T-helper 9 cell (primary cell): ENCODE results near the gene TNFRSF1A.

Experiments used
- DNase-seq: peaks from one replicate; pipeline ENCODE4 v3.0.0-alpha.2; 2020

TNFRSF1A gene

GRCh38 chr12:6374028-6374785 is 32.3 kb upstream of the TNFRSF1A start:
- no peak for DNase-seq

DNA sequence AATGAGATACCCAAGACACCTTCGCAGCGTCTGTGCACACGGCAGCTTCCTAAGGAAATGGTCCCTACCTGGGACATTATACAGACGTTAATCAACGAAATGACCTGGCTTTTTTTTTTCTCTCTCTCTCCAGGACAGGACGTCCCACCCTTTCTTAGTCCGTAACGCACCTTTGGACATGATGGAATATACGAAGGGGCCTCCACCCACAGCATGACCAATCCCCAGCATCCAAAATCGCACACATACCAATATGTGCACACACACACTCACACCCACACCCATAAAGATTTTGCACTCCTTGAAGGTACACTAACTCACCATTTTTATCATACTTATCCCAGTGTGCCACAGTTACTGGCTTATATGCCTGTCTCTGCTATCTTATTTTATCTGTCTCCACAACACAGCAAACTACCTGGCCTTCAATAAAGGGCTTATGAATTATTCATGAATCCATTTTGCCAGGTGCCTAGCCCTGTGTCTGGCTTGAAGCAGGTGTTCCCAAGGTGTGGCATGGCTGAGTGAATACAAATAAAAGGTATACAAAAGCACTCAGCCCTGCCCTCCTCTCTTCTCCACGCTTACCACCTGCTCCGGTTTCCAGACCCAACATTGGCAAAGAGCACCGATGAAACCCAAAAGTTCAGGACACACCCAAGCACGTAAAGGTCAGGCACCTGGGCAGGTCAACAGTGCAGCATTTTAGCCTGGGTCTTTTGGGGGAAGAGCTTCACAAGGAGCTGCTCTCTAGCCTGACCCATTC is 31.3 kb upstream of the TNFRSF1A start:
- no peak for DNase-seq

DNA sequence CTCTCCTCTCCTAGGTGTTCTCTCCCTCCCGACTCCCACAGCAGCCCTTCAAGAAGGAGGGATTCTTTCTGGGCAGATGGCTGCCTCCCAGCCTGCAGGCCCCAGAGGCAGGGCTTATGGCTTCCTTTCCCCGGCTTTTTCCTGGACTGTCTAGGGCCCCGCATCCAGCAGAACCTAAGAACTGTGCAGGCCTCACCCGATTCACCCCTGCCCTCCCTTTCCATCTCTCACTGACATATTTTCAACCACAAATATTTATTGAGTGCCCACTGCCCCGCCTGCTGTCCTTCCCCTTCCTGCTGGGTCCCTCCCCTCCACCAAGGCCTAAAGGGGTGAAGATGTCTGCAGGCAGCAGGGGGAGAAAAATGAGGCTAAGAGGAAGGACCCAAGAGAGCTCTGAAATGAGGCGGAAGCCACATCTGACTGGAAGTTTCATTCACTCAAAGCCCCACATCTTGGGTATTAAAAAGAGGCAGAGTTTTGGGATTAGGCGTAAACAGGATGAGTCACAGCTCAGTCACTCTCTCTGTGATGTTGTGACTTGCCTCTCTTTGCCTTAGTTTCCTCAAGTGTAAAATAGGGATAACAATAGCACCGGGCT is 30.6 kb upstream of the TNFRSF1A start:
- DNase-seq, result no peak

- DNase-seq, result no peak
Measured at GRCh38 chr12:6370994-6371754, 29.3 kb upstream of the TNFRSF1A start.

GRCh38 chr12:6370576-6370935 is 28.7 kb upstream of the TNFRSF1A start:
- no peak for DNase-seq

DNA sequence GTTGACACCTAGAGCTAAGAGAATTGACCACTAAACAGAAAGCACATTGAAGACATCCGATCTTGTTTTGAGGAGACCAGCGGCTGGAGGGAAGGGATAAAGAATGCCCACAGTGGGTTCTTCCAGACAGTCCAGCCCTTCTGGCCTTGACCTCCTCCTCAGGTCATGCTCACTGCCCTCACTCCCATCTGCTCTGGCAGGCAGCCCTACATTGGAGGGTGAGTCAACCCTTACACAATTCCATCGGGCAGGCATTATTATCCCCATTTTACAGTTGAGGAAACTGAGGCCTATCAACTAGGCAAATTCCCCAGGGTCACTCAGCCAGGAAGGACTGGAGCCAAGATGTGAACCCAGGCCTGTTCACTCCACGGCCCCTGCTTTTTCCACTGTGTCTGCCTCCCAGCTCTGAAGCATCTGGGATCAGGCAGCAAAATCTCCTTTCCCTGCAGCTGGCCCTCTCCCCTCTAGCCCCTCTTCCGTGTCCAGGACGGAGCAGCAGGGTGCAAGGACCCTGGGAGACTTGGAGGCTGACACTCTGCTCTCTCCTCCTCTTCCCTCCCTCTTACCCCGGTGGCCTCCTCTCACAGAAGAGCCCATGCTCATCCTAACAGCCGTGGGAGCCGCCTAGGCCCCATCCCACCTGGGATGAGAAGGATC is 28.2 kb upstream of the TNFRSF1A start:
- DNase-seq, result no peak

GRCh38 chr12:6368906-6369525 is 27.1 kb upstream of the TNFRSF1A start:
- DNase-seq, result no peak

GRCh38 chr12:6367969-6368892 is 26.4 kb upstream of the TNFRSF1A start:
- no peak for DNase-seq

GRCh38 chr12:6367065-6367968 is 25.4 kb upstream of the TNFRSF1A start:
- DNase-seq, result no peak

GRCh38 chr12:6364044-6364374 is 22.1 kb upstream of the TNFRSF1A start:
- DNase-seq, result no peak

GRCh38 chr12:6363330-6364043 is 21.6 kb upstream of the TNFRSF1A start:
- peak; percentile 63 for DNase-seq

GRCh38 chr12:6363010-6363329 is 21.1 kb upstream of the TNFRSF1A start:
- no peak for DNase-seq

GRCh38 chr12:6362403-6362802 is 20.5 kb upstream of the TNFRSF1A start:
- DNase-seq, result no peak

- DNase-seq, result no peak
Measured at GRCh38 chr12:6361834-6362233, 20.0 kb upstream of the TNFRSF1A start.

DNA sequence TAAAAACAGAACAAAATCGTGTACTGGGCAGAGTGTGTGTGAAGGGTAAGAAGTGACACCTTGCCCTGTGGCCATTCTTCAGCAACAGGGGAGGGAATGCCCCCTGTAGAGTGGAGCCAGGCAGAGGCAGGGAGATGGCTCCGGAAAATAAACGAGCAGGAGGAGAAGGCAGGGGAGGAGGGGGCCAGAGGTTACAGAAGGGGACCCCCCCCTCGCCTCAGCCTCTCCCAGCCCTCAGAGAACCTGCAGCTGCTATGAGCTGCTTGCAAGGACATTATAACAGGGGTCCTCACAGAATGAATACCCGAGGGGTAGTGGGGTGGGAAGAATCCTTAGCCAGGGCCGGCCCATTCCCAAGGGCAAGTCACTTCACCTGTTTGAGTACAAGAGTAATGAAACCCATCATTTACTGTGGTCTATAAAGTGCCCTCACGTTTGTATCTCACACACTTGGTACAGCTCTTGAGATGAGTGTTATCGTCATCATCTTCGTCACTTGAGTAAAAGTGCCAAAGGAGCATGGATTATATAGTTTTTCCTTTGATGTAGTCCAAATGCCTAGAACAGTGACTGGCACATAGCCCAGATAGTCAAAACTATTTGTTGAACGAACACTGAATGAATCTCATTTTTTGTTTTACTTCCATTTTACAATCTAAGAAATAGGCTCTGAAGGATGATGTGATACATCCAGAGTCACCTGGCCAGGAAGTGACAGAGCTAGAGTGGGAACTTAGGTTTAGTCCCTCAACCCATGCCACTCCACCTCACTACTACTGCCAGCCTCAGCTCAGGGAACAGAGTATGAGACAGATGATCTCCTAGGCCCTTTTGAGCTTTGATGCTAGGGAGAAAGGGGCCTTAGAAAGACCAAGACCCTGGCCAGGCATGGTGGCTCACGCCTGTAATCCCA is 19.0 kb upstream of the TNFRSF1A start:
- no peak for DNase-seq

- no peak for DNase-seq
Measured at GRCh38 chr12:6360080-6360571, 18.2 kb upstream of the TNFRSF1A start.

DNA sequence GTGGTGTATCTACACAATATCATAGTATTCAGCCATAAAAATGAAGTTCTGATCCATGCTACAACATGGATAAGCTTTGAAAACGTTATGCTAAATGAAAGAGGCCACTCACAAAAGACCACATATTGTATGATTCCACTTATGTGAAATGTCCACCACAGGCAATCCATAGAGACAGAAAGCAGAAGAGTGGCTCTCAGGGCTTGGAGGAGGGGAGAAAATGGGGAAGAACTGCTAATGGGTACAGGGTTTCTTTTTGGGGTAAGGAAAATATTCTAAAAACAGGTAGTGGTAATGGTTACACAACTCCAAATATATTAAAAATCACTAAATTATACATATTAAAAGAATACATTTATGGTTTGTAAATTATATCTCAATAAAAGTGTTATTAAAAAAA is 17.0 kb upstream of the TNFRSF1A start:
- no peak for DNase-seq

GRCh38 chr12:6356374-6356820 is 14.5 kb upstream of the TNFRSF1A start:
- no peak for DNase-seq
